ENCODE measurements around the gene CACNA1E. TPM values are rescaled to one million over a fixed set of nuclear protein-coding genes. Genes with fewer than 3 reads are reported as not detected.

CACNA1E gene
- total RNA-seq, 1 experiment from 2014 or later: 0.46 TPM

DNA sequence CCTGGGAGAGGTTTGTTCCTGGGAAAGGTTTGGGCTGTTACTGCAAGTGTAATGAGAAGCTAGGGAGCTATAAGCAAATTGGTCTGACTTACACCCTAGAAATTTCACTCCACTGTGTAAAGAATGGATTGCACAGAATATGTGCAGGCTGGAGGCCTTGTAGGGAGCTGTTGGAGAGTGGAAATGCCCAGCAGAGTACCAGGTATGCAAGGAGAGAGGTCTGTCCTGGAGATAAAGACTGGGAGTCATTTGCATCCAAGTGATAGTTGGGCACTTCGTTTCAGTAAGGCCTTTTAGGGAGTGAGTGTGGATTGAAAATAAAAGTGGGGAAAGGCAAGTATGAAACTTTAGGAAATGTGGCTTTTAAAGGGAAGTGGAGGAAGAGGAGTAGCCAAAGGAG is 75.8 kb downstream of the CACNA1E start:
- Histone ChIP-seq H3K14ac (ENCODE audit: insufficient read depth, low read length) (no peak overlapping the region), H2BK5ac (ENCODE audit: insufficient read length, low read length) (no peak overlapping the region), H4K8ac (replicated peaks; ENCODE audit: insufficient read length, low read depth, low read length) (no peak overlapping the region), H3K23ac (ENCODE audit: insufficient read length, low read depth, low read length) (no peak overlapping the region), H2AFZ (ENCODE audit: low read length) (no peak overlapping the region), H2BK120ac (ENCODE audit: low read depth, low read length, poor library complexity, severe bottlenecking) (no peak overlapping the region), H3K4ac (ENCODE audit: low read depth, low read length) (no peak overlapping the region), H2BK20ac (ENCODE audit: low read depth, low read length, poor library complexity, severe bottlenecking) (no peak overlapping the region), H3K23me2 (ENCODE audit: insufficient read length, low read depth, low read length, poor library complexity, severe bottlenecking) (no peaks in the 10 kb centered on the region), H3K4me1 (ENCODE audit: insufficient read depth, low read length) (no peaks in the 10 kb centered on the region; the same call in 1 of the 2 replicates), H3K18ac (ENCODE audit: insufficient read length, low read depth, low read length) (no peak overlapping the region), H3K56ac (ENCODE audit: insufficient read length, low read depth, low read length) (no peak overlapping the region), H2BK12ac (ENCODE audit: insufficient read length, low read depth, low read length) (no peak overlapping the region), H2BK15ac (ENCODE audit: low read depth, low read length) (no peak overlapping the region), H3K9ac (ENCODE audit: extremely low read depth, insufficient read length, low read length) (no peak overlapping the region), H4K91ac (ENCODE audit: insufficient read length, low read depth, low read length) (no peak overlapping the region), H4K5ac (ENCODE audit: insufficient read length, low read depth, low read length) (no peak overlapping the region), H3K9me3 (ENCODE audit: control insufficient read depth, low read depth, low read length) (no peaks in the 10 kb centered on the region), H4K20me1 (ENCODE audit: control insufficient read depth, insufficient read depth, insufficient read length) (no peaks in the 10 kb centered on the region), H3K27me3 (ENCODE audit: insufficient read depth, low read length) (no peaks in the 10 kb centered on the region), H3K79me1 (ENCODE audit: insufficient read depth, low read depth, low read length, poor library complexity, severe bottlenecking) (no peaks in the 10 kb centered on the region), H3K27ac (ENCODE audit: insufficient read length, low read depth, low read length) (no peak overlapping the region), H3K79me2 (ENCODE audit: insufficient read depth, low read length) (no peaks in the 10 kb centered on the region), H3T11ph (ENCODE audit: low read length) (no peak overlapping the region), H3K4me2 (ENCODE audit: insufficient read depth, insufficient read length, low read length) (no peak overlapping the region), H2AK5ac (ENCODE audit: insufficient read length, low read length) (no peak overlapping the region)
- no peaks in the 10 kb centered on the region for H3K27me3 Mint-ChIP-seq (ENCODE audit: low read depth)
- H3K4me1 Mint-ChIP-seq: peaks cover 2 to 9% of the 10 kb centered on the region in 2 experiments; a peak in 2 of 4 replicates
- H3K4me3 Mint-ChIP-seq: no peak overlapping the region
- H3K27ac Mint-ChIP-seq: no peak overlapping the region
- no CpG with 5 or more reads among the region's 1 CpG for WGBS (ENCODE audit: extremely low coverage, insufficient read length, low lambda C conversion rate)
- H3K36me3 Mint-ChIP-seq (ENCODE audit: insufficient read depth in 1 of 3, low read depth in 3 of 3): no peaks in the 10 kb centered on the region
- TF ChIP-seq, protein P1, sequence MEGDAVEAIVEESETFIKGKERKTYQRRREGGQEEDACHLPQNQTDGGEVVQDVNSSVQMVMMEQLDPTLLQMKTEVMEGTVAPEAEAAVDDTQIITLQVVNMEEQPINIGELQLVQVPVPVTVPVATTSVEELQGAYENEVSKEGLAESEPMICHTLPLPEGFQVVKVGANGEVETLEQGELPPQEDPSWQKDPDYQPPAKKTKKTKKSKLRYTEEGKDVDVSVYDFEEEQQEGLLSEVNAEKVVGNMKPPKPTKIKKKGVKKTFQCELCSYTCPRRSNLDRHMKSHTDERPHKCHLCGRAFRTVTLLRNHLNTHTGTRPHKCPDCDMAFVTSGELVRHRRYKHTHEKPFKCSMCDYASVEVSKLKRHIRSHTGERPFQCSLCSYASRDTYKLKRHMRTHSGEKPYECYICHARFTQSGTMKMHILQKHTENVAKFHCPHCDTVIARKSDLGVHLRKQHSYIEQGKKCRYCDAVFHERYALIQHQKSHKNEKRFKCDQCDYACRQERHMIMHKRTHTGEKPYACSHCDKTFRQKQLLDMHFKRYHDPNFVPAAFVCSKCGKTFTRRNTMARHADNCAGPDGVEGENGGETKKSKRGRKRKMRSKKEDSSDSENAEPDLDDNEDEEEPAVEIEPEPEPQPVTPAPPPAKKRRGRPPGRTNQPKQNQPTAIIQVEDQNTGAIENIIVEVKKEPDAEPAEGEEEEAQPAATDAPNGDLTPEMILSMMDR (conservative IDR thresholded peaks at IDR 0.05): no peak
- H3K9me3 Mint-ChIP-seq: no peaks in the 10 kb centered on the region
- no peak for DNase-seq
